ENCODE measurements around the gene JPH3.
A peak's percentile ranks its signal among the peaks of the same experiment; 100 is the strongest.

The JPH3 gene

GRCh38 chr16:87603684-87604633, 1.7 kb downstream of the JPH3 start:
- Histone ChIP-seq H3K4me1 (ENCODE audit: control insufficient read depth, insufficient read depth, low read length) (peaks cover 2% of the 10 kb centered on the region), H3K9ac (ENCODE audit: low read length) (no peak overlapping the region), H3K9me3 (ENCODE audit: control insufficient read depth, low read length) (peaks cover 8% of the 10 kb centered on the region), H3K27me3 (replicated peaks; ENCODE audit: control insufficient read depth, insufficient read depth, low read length) (peaks cover 56% of the 10 kb centered on the region), H3K36me3 (ENCODE audit: control insufficient read depth, insufficient read depth, low read length, severe bottlenecking) (no peaks in the 10 kb centered on the region), H3K4me3 (ENCODE audit: low read length) (no peak overlapping the region)
- DNase-seq (ENCODE audit: low read depth), result no peak

GRCh38 chr16:87604634-87605111, 2.4 kb downstream of the JPH3 start:
- Histone ChIP-seq H3K27me3 (replicated peaks; ENCODE audit: control insufficient read depth, insufficient read depth, low read length) (peaks cover 49% of the 10 kb centered on the region), H3K9me3 (ENCODE audit: control insufficient read depth, low read length) (peaks cover 1% of the 10 kb centered on the region), H3K4me1 (ENCODE audit: control insufficient read depth, insufficient read depth, low read length) (peaks cover 2% of the 10 kb centered on the region), H3K36me3 (ENCODE audit: control insufficient read depth, insufficient read depth, low read length, severe bottlenecking) (no peaks in the 10 kb centered on the region), H3K9ac (ENCODE audit: low read length) (no peak overlapping the region), H3K4me3 (ENCODE audit: low read length) (no peak overlapping the region)
- DNase-seq (ENCODE audit: low read depth), result no peak

GRCh38 chr16:87607223-87607622, 4.9 kb downstream of the JPH3 start:
- Histone ChIP-seq H3K36me3 (ENCODE audit: control insufficient read depth, insufficient read depth, low read length, severe bottlenecking) (no peaks in the 10 kb centered on the region), H3K9ac (ENCODE audit: low read length) (no peak overlapping the region), H3K4me3 (ENCODE audit: low read length) (no peak overlapping the region), H3K27me3 (replicated peaks; ENCODE audit: control insufficient read depth, insufficient read depth, low read length) (peaks cover 45% of the 10 kb centered on the region), H3K9me3 (ENCODE audit: control insufficient read depth, low read length) (no peaks in the 10 kb centered on the region), H3K4me1 (ENCODE audit: control insufficient read depth, insufficient read depth, low read length) (peaks cover 2% of the 10 kb centered on the region)
- no peak for DNase-seq (ENCODE audit: low read depth)

- H3K27me3 ChIP-seq (replicated peaks; ENCODE audit: control insufficient read depth, insufficient read depth, low read length), result peaks cover 48% of the 10 kb centered on the region
- H3K9ac ChIP-seq (ENCODE audit: low read length), result no peak overlapping the region
- DNase-seq (ENCODE audit: low read depth), result no peak
- no peaks in the 10 kb centered on the region for H3K9me3 ChIP-seq (ENCODE audit: control insufficient read depth, low read length)
- peaks cover 2% of the 10 kb centered on the region for H3K4me1 ChIP-seq (ENCODE audit: control insufficient read depth, insufficient read depth, low read length)
- H3K4me3 ChIP-seq (ENCODE audit: low read length), result no peak overlapping the region
- H3K36me3 ChIP-seq (ENCODE audit: control insufficient read depth, insufficient read depth, low read length, severe bottlenecking), result no peaks in the 10 kb centered on the region
These were observed 5.6 kb downstream of the JPH3 start for GRCh38 chr16:87607871-87608270.

- no peak overlapping the region for H3K4me3 ChIP-seq (ENCODE audit: low read length)
- peaks cover 44% of the 10 kb centered on the region for H3K27me3 ChIP-seq (replicated peaks; ENCODE audit: control insufficient read depth, insufficient read depth, low read length)
- peak; percentile 84 for DNase-seq (ENCODE audit: low read depth)
- H3K4me1 ChIP-seq (ENCODE audit: control insufficient read depth, insufficient read depth, low read length), result no peaks in the 10 kb centered on the region
- H3K9ac ChIP-seq (ENCODE audit: low read length), result no peak overlapping the region
- no peaks in the 10 kb centered on the region for H3K36me3 ChIP-seq (ENCODE audit: control insufficient read depth, insufficient read depth, low read length, severe bottlenecking)
- no peaks in the 10 kb centered on the region for H3K9me3 ChIP-seq (ENCODE audit: control insufficient read depth, low read length)
These were observed 6.2 kb downstream of the JPH3 start for GRCh38 chr16:87608400-87608985.

GRCh38 chr16:87610026-87610425, 7.7 kb downstream of the JPH3 start:
- no peaks in the 10 kb centered on the region for H3K4me1 ChIP-seq (ENCODE audit: control insufficient read depth, insufficient read depth, low read length)
- H3K27me3 ChIP-seq (replicated peaks; ENCODE audit: control insufficient read depth, insufficient read depth, low read length), result peaks cover 38% of the 10 kb centered on the region
- H3K9ac ChIP-seq (ENCODE audit: low read length), result no peak overlapping the region
- H3K4me3 ChIP-seq (ENCODE audit: low read length), result no peak overlapping the region
- H3K9me3 ChIP-seq (ENCODE audit: control insufficient read depth, low read length), result no peaks in the 10 kb centered on the region
- DNase-seq (ENCODE audit: low read depth), result no peak
- no peaks in the 10 kb centered on the region for H3K36me3 ChIP-seq (ENCODE audit: control insufficient read depth, insufficient read depth, low read length, severe bottlenecking)

- DNase-seq (ENCODE audit: low read depth), result no peak
- H3K36me3 ChIP-seq (ENCODE audit: control insufficient read depth, insufficient read depth, low read length, severe bottlenecking), result no peaks in the 10 kb centered on the region
- H3K27me3 ChIP-seq (replicated peaks; ENCODE audit: control insufficient read depth, insufficient read depth, low read length), result peaks cover 26% of the 10 kb centered on the region
- no peak overlapping the region for H3K9ac ChIP-seq (ENCODE audit: low read length)
- H3K4me1 ChIP-seq (ENCODE audit: control insufficient read depth, insufficient read depth, low read length), result no peaks in the 10 kb centered on the region
- no peak overlapping the region for H3K4me3 ChIP-seq (ENCODE audit: low read length)
- H3K9me3 ChIP-seq (ENCODE audit: control insufficient read depth, low read length), result no peaks in the 10 kb centered on the region
These were observed 9.1 kb downstream of the JPH3 start for GRCh38 chr16:87611456-87611855.

GRCh38 chr16:87613961-87614360, 11.7 kb downstream of the JPH3 start:
- no peak for DNase-seq (ENCODE audit: low read depth)
- Histone ChIP-seq H3K9ac (ENCODE audit: low read length) (no peak overlapping the region), H3K36me3 (ENCODE audit: control insufficient read depth, insufficient read depth, low read length, severe bottlenecking) (no peaks in the 10 kb centered on the region), H3K4me1 (ENCODE audit: control insufficient read depth, insufficient read depth, low read length) (no peaks in the 10 kb centered on the region), H3K9me3 (ENCODE audit: control insufficient read depth, low read length) (no peaks in the 10 kb centered on the region), H3K27me3 (replicated peaks; ENCODE audit: control insufficient read depth, insufficient read depth, low read length) (peaks cover 32% of the 10 kb centered on the region), H3K4me3 (ENCODE audit: low read length) (no peak overlapping the region)

GRCh38 chr16:87615621-87616041, 13.3 kb downstream of the JPH3 start:
- no peak for DNase-seq (ENCODE audit: low read depth)
- H3K9me3 ChIP-seq (ENCODE audit: control insufficient read depth, low read length), result no peaks in the 10 kb centered on the region

GRCh38 chr16:87616556-87616955, 14.2 kb downstream of the JPH3 start:
- Histone ChIP-seq H3K4me1 (ENCODE audit: control insufficient read depth, insufficient read depth, low read length) (no peaks in the 10 kb centered on the region), H3K4me3 (ENCODE audit: low read length) (no peak overlapping the region), H3K27me3 (replicated peaks; ENCODE audit: control insufficient read depth, insufficient read depth, low read length) (peaks cover 36% of the 10 kb centered on the region), H3K9me3 (ENCODE audit: control insufficient read depth, low read length) (no peaks in the 10 kb centered on the region), H3K36me3 (ENCODE audit: control insufficient read depth, insufficient read depth, low read length, severe bottlenecking) (no peaks in the 10 kb centered on the region), H3K9ac (ENCODE audit: low read length) (no peak overlapping the region)
- no peak for DNase-seq (ENCODE audit: low read depth)

More at GRCh38 chr16:87615621-87616041, 13.3 kb downstream of the JPH3 start:
- H3K4me3 ChIP-seq (ENCODE audit: low read length), result no peak overlapping the region
- H3K36me3 ChIP-seq (ENCODE audit: control insufficient read depth, insufficient read depth, low read length, severe bottlenecking), result no peaks in the 10 kb centered on the region
- peaks cover 38% of the 10 kb centered on the region for H3K27me3 ChIP-seq (replicated peaks; ENCODE audit: control insufficient read depth, insufficient read depth, low read length)
- no peaks in the 10 kb centered on the region for H3K4me1 ChIP-seq (ENCODE audit: control insufficient read depth, insufficient read depth, low read length)
- H3K9ac ChIP-seq (ENCODE audit: low read length), result no peak overlapping the region

- H3K36me3 ChIP-seq (ENCODE audit: control insufficient read depth, insufficient read depth, low read length, severe bottlenecking), result no peaks in the 10 kb centered on the region
- H3K4me3 ChIP-seq (ENCODE audit: low read length), result no peak overlapping the region
- DNase-seq (ENCODE audit: low read depth), result no peak
- H3K27me3 ChIP-seq (replicated peaks; ENCODE audit: control insufficient read depth, insufficient read depth, low read length), result peaks cover 39% of the 10 kb centered on the region
- H3K9me3 ChIP-seq (ENCODE audit: control insufficient read depth, low read length), result no peaks in the 10 kb centered on the region
- H3K9ac ChIP-seq (ENCODE audit: low read length), result no peak overlapping the region
- H3K4me1 ChIP-seq (ENCODE audit: control insufficient read depth, insufficient read depth, low read length), result no peaks in the 10 kb centered on the region
These were observed 15.9 kb downstream of the JPH3 start for GRCh38 chr16:87618216-87618615.

Measured in adipocyte (in vitro differentiated cells).